Hematopoietic multipotent progenitor cell treated with erythropoietin and hydrocortisone succinate and interleukin-3 and kit ligand, for 4 days (in vitro differentiated cells): ENCODE data around the gene GABPB2.
"Not testable (repeated sequence)": the region's sequence is repeated elsewhere in the genome, so short reads cannot be mapped to it uniquely, and the experiment has no call there.

Experiments
- DNase-seq: peaks from one replicate; pipeline ENCODE4 v3.0.0-alpha.2; 2015

GABPB2 gene

GRCh38 chr1:151060007-151060656 is 10.4 kb upstream of the GABPB2 start, which contains the start of gene MLLT11:
MLLT11 (plus strand) TSS chr1:151060397; CDS start chr1:151067225, 6,828 bp downstream.
- peak; percentile 80 for DNase-seq

DNA sequence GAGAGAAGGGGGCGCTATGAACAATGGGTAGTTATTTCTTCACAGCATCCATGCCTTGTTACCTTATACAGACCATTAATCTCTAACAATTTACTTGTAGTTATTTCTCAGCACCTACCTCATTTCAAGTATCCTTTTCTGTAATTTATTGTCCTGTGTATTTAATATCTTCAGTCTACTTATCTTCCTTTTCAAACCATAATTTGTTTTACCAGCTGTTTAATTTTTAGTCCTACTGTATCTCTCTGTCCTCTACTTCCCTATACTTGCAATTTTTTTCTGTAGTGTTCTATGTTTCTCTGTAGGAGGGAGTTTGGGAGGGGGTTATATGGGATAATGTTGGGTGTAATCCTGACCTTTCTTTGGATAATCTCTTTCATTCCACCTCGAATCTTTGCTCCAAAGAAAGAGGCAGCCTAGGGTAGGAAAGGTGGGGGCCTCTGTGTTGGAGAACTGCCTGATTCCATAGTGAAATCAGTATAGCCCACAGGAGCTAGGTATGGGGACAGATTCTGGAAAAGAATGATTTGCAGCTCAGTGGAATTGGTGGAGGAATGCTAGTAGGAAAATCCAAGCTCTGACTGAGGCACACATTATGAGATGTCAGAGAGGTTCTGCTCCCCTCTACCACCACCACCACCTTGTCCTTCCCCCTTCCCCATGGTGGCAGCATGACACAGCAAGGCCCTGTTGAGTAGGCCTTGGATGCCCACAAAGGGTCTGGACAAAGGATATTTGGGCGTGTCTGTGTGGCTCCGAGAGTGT is 9.7 kb upstream of the GABPB2 start:
- peak; percentile 40 for DNase-seq

DNA sequence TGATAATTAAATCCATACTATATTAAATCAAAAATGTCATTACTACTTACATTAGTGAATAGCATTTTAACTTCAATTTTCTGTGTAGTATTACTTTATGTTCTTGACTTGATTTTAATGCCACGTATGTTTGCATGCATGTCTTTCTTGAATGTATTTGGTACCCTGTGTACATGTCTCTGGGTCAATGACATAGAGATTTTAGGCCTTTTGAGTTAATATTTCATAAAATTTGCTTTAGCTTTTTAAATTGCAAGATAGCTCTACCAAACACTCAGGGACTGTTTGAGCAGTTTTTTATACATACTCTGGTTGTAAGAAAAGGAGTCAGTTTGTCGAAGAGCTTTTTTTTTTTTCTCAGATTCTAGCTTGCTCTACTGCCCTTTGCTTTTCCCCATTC is 8.9 kb upstream of the GABPB2 start:
- no peak for DNase-seq

- DNase-seq, result no peak
Measured at GRCh38 chr1:151062741-151063371, 7.7 kb upstream of the GABPB2 start.

DNA sequence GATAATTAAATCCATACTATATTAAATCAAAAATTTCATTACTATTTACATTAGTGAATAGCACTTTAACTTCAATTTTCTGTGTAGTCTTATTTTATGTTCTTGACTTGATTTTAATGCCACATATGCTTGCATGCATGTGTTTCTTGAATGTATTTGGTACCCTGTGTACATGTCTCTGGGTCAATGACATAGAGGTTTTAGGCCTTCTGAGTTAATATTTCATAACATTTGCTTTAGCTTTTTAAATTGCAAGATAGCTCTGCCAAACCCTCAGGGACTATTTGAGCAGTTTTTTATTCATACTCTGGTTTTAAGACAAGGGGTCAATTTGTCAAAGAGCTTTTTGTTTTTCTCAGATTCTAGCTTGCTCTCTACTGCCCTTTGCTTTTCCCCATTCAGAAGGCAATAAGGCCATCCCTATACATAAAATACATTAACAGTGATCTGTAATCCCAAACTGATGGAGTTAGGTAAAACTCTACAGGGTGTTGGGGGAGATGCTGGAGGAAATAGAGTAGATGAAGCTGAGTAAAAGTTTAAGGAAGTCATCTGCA is 5.4 kb upstream of the GABPB2 start:
- DNase-seq, result no peak

DNA sequence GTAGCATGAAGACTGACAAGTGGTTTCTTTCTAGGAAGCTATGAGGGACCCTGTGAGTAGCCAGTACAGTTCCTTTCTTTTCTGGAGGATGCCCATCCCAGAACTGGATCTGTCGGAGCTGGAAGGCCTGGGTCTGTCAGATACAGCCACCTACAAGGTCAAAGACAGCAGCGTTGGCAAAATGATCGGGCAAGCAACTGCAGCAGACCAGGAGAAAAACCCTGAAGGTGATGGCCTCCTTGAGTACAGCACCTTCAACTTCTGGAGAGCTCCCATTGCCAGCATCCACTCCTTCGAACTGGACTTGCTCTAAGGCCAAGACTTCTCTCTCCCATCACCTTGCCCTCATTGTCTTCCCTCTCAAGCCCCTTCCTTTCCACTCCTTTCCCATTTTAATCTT is 3.4 kb upstream of the GABPB2 start:
- no peak for DNase-seq

DNA sequence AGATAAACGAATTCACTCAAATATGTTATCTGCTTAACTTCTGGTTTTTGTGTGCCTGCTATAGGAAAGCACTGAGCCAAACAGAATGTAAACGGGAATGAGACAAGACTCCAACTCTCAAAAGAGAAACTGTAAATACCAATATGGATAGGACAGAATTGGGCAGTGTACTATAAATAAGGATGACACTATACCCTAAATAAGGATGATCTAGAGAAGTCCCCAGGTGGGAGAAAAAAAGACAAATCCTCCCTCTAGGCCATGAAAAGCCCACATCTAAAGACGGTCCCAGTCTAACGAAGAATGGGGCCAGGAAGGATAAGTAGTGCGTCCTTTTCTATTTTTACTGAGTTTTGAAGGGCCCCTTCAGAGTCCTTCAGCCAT is 1.5 kb upstream of the GABPB2 start:
- DNase-seq, result no peak

DNA sequence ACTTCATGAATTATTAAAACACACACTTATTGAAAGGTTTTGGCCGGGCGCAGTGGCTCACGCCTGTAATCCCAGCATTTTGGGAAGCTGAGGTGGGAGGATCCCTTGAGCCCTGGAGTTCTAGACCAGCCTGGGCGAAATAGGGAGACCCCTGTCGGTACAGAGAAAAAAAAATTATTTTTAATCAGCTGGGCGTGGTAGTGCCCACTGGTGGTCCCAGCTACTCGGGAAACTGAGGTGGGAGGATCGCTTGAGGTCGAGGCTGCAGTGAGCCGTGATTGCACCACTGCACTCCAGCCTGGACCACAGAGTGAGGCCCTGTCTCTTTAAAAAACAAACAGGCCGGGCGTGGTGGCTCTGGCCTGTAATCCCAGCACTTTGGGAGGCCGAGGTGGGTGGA is 1.7 kb downstream of the GABPB2 start:
- no peak for DNase-seq

GRCh38 chr1:151085953-151086559 is 15.5 kb downstream of the GABPB2 start:
- no peak for DNase-seq

- not testable (repeated sequence) for DNase-seq
Measured at GRCh38 chr1:151097426-151097825, 26.9 kb downstream of the GABPB2 start.

DNA sequence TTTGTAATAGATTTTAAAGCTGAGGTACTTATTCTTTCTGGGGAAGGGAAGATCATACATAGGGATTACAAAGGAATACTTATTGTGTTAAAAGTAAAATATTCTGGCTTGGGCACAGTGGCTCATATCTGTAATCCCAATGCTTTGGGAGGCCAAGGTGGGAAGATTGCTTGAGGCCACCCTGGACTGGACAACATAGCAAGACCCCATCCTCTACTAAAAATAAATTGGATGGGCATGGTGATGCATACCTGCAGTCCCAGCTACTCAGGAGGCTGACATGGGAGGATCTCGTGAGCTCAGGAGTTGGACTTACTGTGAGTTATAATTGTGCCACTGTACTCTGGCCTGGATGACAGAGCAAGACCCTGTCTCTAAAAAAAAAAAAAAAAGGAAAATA is 27.6 kb downstream of the GABPB2 start:
- no peak for DNase-seq

GRCh38 chr1:151104630-151105029 is 34.1 kb downstream of the GABPB2 start:
- no peak for DNase-seq

DNA sequence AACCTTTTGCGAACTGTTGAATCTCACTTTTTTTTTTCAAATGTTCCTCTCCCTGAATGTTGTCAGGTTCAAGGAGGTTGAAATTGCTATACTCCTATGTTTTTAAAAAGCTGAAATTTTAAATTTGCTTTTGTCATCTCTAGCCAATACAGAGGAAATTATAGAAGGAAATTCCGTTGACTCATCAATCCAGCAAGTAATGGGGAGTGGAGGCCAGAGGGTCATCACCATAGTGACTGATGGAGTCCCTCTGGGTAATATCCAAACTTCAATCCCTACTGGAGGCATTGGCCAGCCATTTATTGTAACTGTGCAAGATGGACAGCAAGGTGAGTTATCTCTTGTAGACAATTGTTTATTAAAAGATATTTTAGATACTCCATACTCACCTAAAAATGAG is 36.3 kb downstream of the GABPB2 start:
- no peak for DNase-seq

- no peak for DNase-seq
Measured at GRCh38 chr1:151108331-151108730, 37.8 kb downstream of the GABPB2 start.

- no peak for DNase-seq
Measured at GRCh38 chr1:151113877-151114276, 43.3 kb downstream of the GABPB2 start.

DNA sequence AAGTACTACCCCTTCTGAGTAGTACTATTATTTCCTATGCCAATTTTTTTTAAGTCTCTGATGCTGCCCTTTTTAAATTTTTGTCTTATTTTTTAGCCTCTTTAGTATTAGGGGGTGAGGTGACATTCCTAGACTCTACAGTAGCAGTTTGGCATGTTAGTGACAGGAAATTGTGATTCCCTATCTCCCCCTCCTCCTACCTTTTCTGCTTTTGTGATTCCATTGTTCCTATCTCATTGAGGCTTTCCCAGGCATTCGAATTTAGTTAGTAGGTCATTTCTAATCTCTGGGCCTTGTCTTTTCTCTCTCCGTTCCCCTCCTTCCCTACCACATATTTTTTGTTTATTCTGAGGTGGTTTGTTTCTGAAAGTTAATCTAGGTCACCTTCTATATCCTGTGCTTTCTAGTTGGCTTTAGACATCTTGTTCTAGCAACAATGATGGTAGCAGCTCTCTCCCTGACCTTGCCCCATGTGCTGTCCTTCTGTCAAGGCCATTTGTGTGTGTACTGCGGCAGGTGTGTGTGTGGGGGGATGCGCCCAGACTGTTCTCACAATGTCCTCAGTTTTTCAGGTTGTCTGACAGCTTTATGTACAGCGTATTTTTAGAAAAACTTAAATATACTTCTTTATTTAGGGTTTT is 54.3 kb downstream of the GABPB2 start:
- DNase-seq, result no peak

- DNase-seq, result no peak
Measured at GRCh38 chr1:151128800-151129199, 58.2 kb downstream of the GABPB2 start.

DNA sequence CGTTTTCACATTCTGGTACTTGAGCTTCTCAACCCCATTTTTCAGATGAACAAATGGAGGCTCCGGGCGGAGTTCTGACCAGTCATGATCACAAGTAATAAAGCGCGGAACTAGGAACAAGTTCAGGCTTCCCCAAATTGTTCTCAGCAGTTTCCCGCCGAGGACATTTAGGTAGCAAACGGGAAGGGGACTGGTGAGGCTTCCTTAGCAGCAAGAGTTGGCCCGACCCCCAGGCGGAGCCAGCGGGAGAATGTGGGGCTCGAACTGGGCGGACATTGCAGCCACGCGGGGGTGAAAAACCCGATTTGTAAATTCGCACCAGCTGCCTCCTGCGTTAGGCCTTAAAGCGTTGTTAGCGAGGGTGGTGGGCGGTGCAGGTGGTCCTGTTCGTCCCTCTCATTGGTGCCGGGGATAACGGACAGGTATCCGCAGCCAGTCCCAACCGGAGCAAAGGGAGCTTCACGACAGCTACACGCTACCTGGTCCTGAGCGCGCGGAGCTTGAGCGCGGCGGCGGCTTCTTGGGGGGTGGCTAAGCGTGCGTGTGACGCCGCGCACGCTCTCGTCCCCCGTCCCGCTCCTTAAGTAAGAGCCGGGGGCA is 60.5 kb downstream of the GABPB2 start:
- peak; percentile 95 for DNase-seq

GRCh38 chr1:151131701-151132334 is 61.3 kb downstream of the GABPB2 start:
- no peak for DNase-seq

DNA sequence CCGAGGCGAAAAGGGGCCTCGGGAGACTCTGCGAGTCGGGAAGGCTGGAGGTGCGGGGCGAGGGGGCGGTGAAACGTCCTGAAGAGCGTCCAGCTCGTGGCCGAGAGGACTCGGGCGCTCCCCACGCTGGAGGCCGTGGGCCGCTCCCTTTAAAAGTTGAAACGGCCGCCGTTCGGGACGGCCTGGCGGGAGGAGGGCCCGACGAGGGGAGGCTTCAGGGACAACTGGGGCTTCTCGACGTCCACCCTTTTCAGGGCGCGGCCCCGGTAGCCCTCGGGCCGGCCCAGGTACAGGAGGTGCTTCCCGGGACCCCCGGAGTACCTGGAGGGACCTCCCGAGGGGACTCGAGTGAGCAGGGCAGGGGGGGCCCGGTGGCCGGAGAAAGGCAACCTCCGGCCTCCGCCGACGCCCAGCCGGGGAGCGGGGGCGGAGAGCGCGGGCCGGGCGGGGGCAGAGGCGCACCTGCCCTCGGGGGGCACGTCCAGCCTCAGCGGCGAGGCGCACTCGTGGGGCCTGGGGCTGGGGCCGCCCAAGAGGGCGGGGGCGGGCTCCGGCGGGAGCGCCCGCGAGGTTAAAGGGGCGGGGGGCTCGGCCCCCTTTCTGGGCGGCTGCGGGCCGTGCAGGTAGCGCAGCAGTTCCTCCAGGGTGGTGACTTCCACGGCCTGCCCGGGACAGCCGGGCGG is 61.9 kb downstream of the GABPB2 start:
- DNase-seq, result no peak
